NCI-H748 treated with DMSO at 0.1 percent for 48 hours (cell line): Measurements from ENCODE around the gene USP53.
"Not testable (repeated sequence)": the region's sequence is repeated elsewhere in the genome, so short reads cannot be mapped to it uniquely, and the experiment has no call there.

Experiments used
- DNase-seq: peaks from one replicate; lab custom pipeline; 2025; lab: John Stamatoyannopoulos, UW

USP53 gene

GRCh38 chr4:119315036-119315435, 102.5 kb downstream of the USP53 start:
- DNase-seq, result no peak

GRCh38 chr4:119317990-119318389, 105.5 kb downstream of the USP53 start:
- DNase-seq, result no peak

GRCh38 chr4:119321921-119322687, 109.6 kb downstream of the USP53 start, which contains the start of gene FABP2:
FABP2 (minus strand) TSS chr4:119322138; CDS start chr4:119322102, 36 bp downstream.
- no peak for DNase-seq

- DNase-seq, result no peak
These were observed 116.2 kb downstream of the USP53 start for GRCh38 chr4:119328695-119329094.

GRCh38 chr4:119329835-119330620, 117.5 kb downstream of the USP53 start:
- no peak for DNase-seq

GRCh38 chr4:119336332-119336979, 123.9 kb downstream of the USP53 start:
- DNase-seq, result not testable (repeated sequence)

GRCh38 chr4:119337010-119337409, 124.5 kb downstream of the USP53 start:
- DNase-seq, result no peak

- DNase-seq, result not testable (repeated sequence)
These were observed 127.4 kb downstream of the USP53 start for GRCh38 chr4:119339895-119340294.

- DNase-seq, result not testable (repeated sequence)
These were observed 130.8 kb downstream of the USP53 start for GRCh38 chr4:119343293-119343692.
